ENCODE data around the gene AGO3. TPM values are rescaled to one million over a fixed set of nuclear protein-coding genes. Genes with fewer than 3 reads are reported as not detected.

Gene AGO3
- total and polyA plus RNA-seq, 10 of the 15 experiments (the other 5 are each of a cell fraction or from before 2014, with no cell fraction given): 3.9 to 35.2 (median 12.5) TPM

DNA sequence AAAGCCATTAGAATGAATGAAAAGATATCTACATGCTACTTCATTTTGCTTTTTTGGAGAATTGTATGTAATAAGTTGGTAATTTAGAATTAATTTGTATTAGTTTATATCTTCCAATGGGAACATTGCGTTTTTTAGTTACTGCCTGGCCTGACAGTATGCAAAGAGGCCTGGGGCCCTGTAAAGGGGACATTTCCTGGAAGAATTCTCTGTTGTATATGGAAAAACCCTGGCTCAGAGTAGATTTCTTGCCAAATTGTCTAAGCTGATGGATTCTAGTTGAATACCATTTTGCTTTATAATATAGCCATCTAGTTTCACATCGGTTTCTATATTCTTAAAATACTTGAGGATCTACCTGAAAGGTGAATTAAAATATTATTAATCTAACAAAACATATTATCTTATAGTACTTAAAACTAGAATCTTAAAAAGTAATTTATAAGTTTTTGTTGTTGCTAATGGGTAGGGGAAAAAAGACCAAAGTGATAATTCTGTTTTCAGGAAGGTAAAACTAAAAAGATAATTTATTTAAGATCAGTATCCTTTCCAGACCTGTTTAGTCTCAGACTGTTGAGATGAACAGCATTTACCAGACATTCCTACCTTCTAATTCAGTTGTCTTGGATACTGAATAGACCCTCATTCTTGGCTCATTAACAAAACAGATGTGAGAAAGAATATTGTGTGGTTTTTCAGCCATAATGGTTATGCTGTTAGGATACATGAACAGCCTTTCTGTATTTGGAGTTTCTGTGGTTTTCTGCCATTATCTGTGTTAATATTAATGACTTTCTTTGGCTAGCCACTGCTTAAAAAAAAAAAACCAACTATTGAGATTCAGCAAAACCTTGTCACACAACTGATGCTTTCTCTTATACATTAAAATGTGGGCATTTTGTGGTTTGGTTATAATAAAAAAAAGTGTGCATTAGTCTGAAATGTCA, 4.8 kb downstream of the AGO3 start (continued):
- TF ChIP-seq, protein P1, sequence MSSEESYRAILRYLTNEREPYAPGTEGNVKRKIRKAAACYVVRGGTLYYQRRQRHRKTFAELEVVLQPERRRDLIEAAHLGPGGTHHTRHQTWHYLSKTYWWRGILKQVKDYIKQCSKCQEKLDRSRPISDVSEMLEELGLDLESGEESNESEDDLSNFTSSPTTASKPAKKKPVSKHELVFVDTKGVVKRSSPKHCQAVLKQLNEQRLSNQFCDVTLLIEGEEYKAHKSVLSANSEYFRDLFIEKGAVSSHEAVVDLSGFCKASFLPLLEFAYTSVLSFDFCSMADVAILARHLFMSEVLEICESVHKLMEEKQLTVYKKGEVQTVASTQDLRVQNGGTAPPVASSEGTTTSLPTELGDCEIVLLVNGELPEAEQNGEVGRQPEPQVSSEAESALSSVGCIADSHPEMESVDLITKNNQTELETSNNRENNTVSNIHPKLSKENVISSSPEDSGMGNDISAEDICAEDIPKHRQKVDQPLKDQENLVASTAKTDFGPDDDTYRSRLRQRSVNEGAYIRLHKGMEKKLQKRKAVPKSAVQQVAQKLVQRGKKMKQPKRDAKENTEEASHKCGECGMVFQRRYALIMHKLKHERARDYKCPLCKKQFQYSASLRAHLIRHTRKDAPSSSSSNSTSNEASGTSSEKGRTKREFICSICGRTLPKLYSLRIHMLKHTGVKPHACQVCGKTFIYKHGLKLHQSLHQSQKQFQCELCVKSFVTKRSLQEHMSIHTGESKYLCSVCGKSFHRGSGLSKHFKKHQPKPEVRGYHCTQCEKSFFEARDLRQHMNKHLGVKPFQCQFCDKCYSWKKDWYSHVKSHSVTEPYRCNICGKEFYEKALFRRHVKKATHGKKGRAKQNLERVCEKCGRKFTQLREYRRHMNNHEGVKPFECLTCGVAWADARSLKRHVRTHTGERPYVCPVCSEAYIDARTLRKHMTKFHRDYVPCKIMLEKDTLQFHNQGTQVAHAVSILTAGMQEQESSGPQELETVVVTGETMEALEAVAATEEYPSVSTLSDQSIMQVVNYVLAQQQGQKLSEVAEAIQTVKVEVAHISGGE (CRISPR knock-in tag; IDR thresholded peaks at IDR 0.05): no peak
- TF ChIP-seq MEF2A (IDR thresholded peaks at IDR 0.05; ENCODE audit: insufficient read depth, low read depth, low read length): no peak

DNA sequence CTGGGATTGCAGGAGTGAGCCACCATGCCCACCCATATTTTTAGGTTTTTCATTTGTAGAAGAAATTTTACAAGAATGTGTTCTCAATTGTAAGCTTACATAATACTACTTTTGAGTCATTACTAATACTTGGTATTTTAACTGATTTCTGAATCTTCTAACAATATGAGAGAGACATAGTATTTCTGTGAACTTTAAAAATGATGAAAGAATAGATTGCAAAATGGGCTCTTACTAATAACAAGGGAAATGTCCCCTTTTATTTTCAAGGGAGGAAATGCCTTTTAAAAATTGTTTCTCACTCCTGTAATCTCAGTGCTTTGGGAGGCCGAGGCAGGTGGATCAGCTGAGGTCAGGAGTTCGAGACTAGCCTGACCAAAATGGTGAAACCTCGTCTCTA, 5.9 kb downstream of the AGO3 start:
- Histone ChIP-seq H3K9me3 (replicated peaks; ENCODE audit: control insufficient read depth, insufficient read depth, low read length) (no peaks in the 10 kb centered on the region), H3K27me3 (replicated peaks in 1 of 2; ENCODE audit: control insufficient read depth in 2 of 2, insufficient read depth in 2 of 2, low read length in 1 of 2) (no peaks in the 10 kb centered on the region), H3K4me2 (ENCODE audit: control insufficient read depth, insufficient read depth) (no peak overlapping the region), H2AFZ (ENCODE audit: control insufficient read depth, low read depth, low read length) (no peak overlapping the region), H3K4me3 (no peak overlapping the region), H3K79me2 (ENCODE audit: control insufficient read depth, insufficient read depth, low read length) (peaks cover 53% of the 10 kb centered on the region), H3K27ac (ENCODE audit: control insufficient read depth, insufficient read depth) (no peak overlapping the region), H4K20me1 (ENCODE audit: control insufficient read depth, insufficient read depth) (no peaks in the 10 kb centered on the region), H3K36me3 (ENCODE audit: control insufficient read depth in 2 of 2, insufficient read depth in 2 of 2, low read length in 1 of 2) (0 out of 4 replicates have a peak, but pooled peaks cover 0 to 3% of the 10 kb centered on the region in 2 experiments), H3K4me1 (ENCODE audit: control insufficient read depth, insufficient read depth, low read length) (peaks cover 8% of the 10 kb centered on the region), H3K9ac (ENCODE audit: control insufficient read depth, insufficient read depth, low read length) (no peak overlapping the region)
- CTCF ChIA-PET: no interaction called here
- intact Hi-C loops (cut with micrococcal nuclease; ENCODE audit: unreplicated experiment) (no loop called here), in situ Hi-C loops (cut with MboI) (no loop called here)
- no TSS peak for BruUV-seq (replicated peaks)
- ATAC-seq (no peak), FAIRE-seq (no peak), DNase-seq (ENCODE audit: low read depth, low spot score) (no peak)
- RAD21 ChIA-PET (ENCODE audit: unreplicated experiment): no interaction called here
- SMC1A ChIA-PET (ENCODE audit: uncharacterized antibody, unreplicated experiment): no interaction called here
- POLR2A ChIA-PET: no interaction called here
- WGBS (ENCODE audit: insufficient coverage, insufficient replicate concordance, low lambda C conversion rate, missing lambda C conversion rate): 80% methylated on average over 3 of the region's 3 CpGs
- no peak for TF ChIP-seq MYC (IDR thresholded peaks at IDR 0.05; ENCODE audit: insufficient read depth, insufficient read length, insufficient replicate concordance, low read length, severe bottlenecking)
- TF ChIP-seq, protein P2, sequence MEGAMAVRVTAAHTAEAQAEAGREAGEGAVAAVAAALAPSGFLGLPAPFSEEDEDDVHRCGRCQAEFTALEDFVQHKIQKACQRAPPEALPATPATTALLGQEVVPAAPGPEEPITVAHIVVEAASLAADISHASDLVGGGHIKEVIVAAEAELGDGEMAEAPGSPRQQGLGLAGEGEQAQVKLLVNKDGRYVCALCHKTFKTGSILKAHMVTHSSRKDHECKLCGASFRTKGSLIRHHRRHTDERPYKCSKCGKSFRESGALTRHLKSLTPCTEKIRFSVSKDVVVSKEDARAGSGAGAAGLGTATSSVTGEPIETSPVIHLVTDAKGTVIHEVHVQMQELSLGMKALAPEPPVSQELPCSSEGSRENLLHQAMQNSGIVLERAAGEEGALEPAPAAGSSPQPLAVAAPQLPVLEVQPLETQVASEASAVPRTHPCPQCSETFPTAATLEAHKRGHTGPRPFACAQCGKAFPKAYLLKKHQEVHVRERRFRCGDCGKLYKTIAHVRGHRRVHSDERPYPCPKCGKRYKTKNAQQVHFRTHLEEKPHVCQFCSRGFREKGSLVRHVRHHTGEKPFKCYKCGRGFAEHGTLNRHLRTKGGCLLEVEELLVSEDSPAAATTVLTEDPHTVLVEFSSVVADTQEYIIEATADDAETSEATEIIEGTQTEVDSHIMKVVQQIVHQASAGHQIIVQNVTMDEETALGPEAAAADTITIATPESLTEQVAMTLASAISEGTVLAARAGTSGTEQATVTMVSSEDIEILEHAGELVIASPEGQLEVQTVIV (IDR thresholded peaks at IDR 0.05; ENCODE audit: borderline replicate concordance, partially characterized antibody): no peak
- TF ChIP-seq NFYA (IDR thresholded peaks at IDR 0.05; ENCODE audit: borderline replicate concordance, low read depth, low read length): no peak
- TF ChIP-seq IKZF2 (IDR thresholded peaks at IDR 0.05): no peak
- TF ChIP-seq ATF7 (IDR thresholded peaks at IDR 0.05; ENCODE audit: low read depth): no peak
- TF ChIP-seq RCOR1 (conservative IDR thresholded peaks at IDR 0.05; ENCODE audit: low read depth, low read length): no peak
- no peak for TF ChIP-seq LARP7 (IDR thresholded peaks at IDR 0.05)
- TF ChIP-seq, protein P3, sequence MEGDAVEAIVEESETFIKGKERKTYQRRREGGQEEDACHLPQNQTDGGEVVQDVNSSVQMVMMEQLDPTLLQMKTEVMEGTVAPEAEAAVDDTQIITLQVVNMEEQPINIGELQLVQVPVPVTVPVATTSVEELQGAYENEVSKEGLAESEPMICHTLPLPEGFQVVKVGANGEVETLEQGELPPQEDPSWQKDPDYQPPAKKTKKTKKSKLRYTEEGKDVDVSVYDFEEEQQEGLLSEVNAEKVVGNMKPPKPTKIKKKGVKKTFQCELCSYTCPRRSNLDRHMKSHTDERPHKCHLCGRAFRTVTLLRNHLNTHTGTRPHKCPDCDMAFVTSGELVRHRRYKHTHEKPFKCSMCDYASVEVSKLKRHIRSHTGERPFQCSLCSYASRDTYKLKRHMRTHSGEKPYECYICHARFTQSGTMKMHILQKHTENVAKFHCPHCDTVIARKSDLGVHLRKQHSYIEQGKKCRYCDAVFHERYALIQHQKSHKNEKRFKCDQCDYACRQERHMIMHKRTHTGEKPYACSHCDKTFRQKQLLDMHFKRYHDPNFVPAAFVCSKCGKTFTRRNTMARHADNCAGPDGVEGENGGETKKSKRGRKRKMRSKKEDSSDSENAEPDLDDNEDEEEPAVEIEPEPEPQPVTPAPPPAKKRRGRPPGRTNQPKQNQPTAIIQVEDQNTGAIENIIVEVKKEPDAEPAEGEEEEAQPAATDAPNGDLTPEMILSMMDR (IDR thresholded peaks at IDR 0.05 in 2 of 3, conservative IDR thresholded peaks at IDR 0.05 in 1 of 3; ENCODE audit: control insufficient read depth in 2 of 3, extremely low read depth in 1 of 3, insufficient read depth in 1 of 3, low read depth in 3 of 3, low read length in 3 of 3): no peak
